HG02870 (cell line): Measurements from ENCODE around the gene RELB.
"Not testable (repeated sequence)": the region's sequence is repeated elsewhere in the genome, so short reads cannot be mapped to it uniquely, and the experiment has no call there.

Experiments used
- ATAC-seq: cut with Tn5 transposase; IDR thresholded peaks from one replicate; pipeline ENCODE4 v1.9.1; 2021; ENCODE audit warnings: mild to moderate bottlenecking, moderate library complexity; ENCODE audit not compliant: unreplicated experiment

RELB gene

GRCh38 chr19:45001087-45001739 is at the start of gene RELB:
Gene RELB (plus strand): TSS chr19:45001464. CDS start chr19:45001580, 116 bp downstream.
- peak; percentile 44 for ATAC-seq

- no peak for ATAC-seq
These were observed 47.0 kb upstream of the RELB start for GRCh38 chr19:44954278-44954648.

- peak; percentile 78 for ATAC-seq
These were observed 46.4 kb upstream of the RELB start, which contains the start of gene CLPTM1 for GRCh38 chr19:44954649-44955504. Gene CLPTM1 (plus strand): TSS chr19:44955380. CDS start chr19:44955396, 16 bp downstream.

- ATAC-seq: no peak
These were observed 45.5 kb upstream of the RELB start for GRCh38 chr19:44955505-44956439.

GRCh38 chr19:44957526-44957925 is 43.7 kb upstream of the RELB start:
- no peak for ATAC-seq

GRCh38 chr19:44958090-44958489 is 43.2 kb upstream of the RELB start:
- no peak for ATAC-seq

GRCh38 chr19:44959691-44960090 is 41.6 kb upstream of the RELB start:
- no peak for ATAC-seq

- ATAC-seq: no peak
These were observed 40.1 kb upstream of the RELB start for GRCh38 chr19:44960906-44961728.

GRCh38 chr19:44961821-44962220 is 39.4 kb upstream of the RELB start:
- ATAC-seq: no peak

- no peak for ATAC-seq
These were observed 33.1 kb upstream of the RELB start for GRCh38 chr19:44968118-44968517.

GRCh38 chr19:44968670-44969069 is 32.6 kb upstream of the RELB start:
- no peak for ATAC-seq

- no peak for ATAC-seq
These were observed 31.8 kb upstream of the RELB start for GRCh38 chr19:44969437-44969836.

GRCh38 chr19:44971451-44971850 is 29.8 kb upstream of the RELB start:
- ATAC-seq: not testable (repeated sequence)

- ATAC-seq: no peak
These were observed 28.5 kb upstream of the RELB start for GRCh38 chr19:44972802-44973201.

GRCh38 chr19:44973982-44974735 is 27.1 kb upstream of the RELB start:
- ATAC-seq: no peak

- ATAC-seq: no peak
These were observed 26.4 kb upstream of the RELB start for GRCh38 chr19:44974857-44975256.

GRCh38 chr19:44975444-44975843 is 25.8 kb upstream of the RELB start:
- ATAC-seq: no peak

GRCh38 chr19:44984005-44984404 is 17.3 kb upstream of the RELB start:
- ATAC-seq: no peak

- ATAC-seq: no peak
These were observed 15.8 kb upstream of the RELB start for GRCh38 chr19:44985445-44985844.

- no peak for ATAC-seq
These were observed 14.9 kb upstream of the RELB start for GRCh38 chr19:44986389-44986788.
